H1 (cell line): Measurements from ENCODE around the gene MYH11.

Experiments used
- CHD1 ChIP-seq: IDR thresholded peaks from 2 replicates; pipeline ENCODE4 v1.6.1; 2012; ENCODE audit warnings: low read depth, low read length, improper control_type of control experiment
- POLR2A ChIP-seq, 2 experiments: IDR thresholded peaks; 1 replicate in 1 of 2; 2 replicates in 1 of 2; pipeline ENCODE4 v1.6.1; 2011; ENCODE audit warnings: low read depth in 2 of 2, low read length in 2 of 2, mild to moderate bottlenecking in 2 of 2; ENCODE audit errors: control extremely low read depth in 1 of 2
- RAD21 ChIP-seq, 2 experiments: IDR thresholded peaks in 1 of 2; conservative IDR thresholded peaks in 1 of 2; 2 replicates each; pipeline ENCODE4 v1.6.1; 2011; ENCODE audit warnings: low read depth in 2 of 2, low read length in 2 of 2, improper control_type of control experiment in 1 of 2, inconsistent platforms in 1 of 2, mild to moderate bottlenecking in 1 of 2, moderate library complexity in 1 of 2
- TF ChIP-seq, protein P1 (sequence below): IDR thresholded peaks from 2 replicates; pipeline ENCODE4 v1.6.1; 2011; ENCODE audit warnings: low read depth, mild to moderate bottlenecking, low read length; ENCODE audit not compliant: insufficient read depth

DNA sequence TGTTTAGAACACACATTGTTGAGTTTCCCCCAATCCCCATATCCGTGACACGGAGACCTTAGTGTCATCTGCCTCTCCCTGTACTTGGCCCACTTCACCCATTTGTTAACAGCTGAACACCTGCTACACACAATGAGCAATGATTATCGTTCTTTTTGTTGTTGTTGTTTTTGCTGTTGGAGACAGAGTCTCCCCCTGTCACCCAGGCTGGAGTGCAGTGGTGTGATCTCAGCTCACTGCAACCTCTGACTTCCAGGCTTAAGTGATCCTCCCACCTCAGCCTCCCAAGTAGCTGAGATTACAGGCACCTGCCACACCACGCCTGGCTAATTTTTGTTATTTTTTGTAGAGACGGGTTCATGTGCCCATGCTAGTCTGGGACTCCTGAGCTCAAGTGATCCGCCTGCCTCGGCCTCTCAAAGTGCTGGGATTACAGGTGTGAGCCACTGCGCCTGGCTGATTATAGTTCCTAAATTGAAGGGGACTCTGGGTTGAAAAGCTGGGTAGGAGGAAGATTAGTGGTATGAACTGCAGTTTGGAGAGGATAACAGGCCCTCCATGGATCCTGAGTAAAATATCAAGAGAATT, 185.2 kb downstream of the MYH11 start:
- TF ChIP-seq, protein P1, sequence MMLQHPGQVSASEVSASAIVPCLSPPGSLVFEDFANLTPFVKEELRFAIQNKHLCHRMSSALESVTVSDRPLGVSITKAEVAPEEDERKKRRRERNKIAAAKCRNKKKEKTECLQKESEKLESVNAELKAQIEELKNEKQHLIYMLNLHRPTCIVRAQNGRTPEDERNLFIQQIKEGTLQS, result no peak
- TF ChIP-seq POLR2A (IDR thresholded peaks at IDR 0.05; ENCODE audit: control extremely low read depth in 1 of 2, low read depth in 2 of 2, low read length in 2 of 2) (no peak), RAD21 (IDR thresholded peaks at IDR 0.05 in 1 of 2, conservative IDR thresholded peaks at IDR 0.05 in 1 of 2; ENCODE audit: low read depth in 2 of 2, low read length in 2 of 2) (no peak), CHD1 (no peak)
